Stromal cell of bone marrow (primary cell): Measurements from ENCODE around the gene RHOT1.
A peak's percentile ranks its signal among the peaks of the same experiment; 100 is the strongest.
"Not testable (repeated sequence)": the region's sequence is repeated elsewhere in the genome, so short reads cannot be mapped to it uniquely, and the experiment has no call there.

Experiments
- DNase-seq: peaks from one replicate; pipeline ENCODE4 v3.0.0-alpha.2; 2012; ENCODE audit warnings: low read depth

RHOT1 gene

DNA sequence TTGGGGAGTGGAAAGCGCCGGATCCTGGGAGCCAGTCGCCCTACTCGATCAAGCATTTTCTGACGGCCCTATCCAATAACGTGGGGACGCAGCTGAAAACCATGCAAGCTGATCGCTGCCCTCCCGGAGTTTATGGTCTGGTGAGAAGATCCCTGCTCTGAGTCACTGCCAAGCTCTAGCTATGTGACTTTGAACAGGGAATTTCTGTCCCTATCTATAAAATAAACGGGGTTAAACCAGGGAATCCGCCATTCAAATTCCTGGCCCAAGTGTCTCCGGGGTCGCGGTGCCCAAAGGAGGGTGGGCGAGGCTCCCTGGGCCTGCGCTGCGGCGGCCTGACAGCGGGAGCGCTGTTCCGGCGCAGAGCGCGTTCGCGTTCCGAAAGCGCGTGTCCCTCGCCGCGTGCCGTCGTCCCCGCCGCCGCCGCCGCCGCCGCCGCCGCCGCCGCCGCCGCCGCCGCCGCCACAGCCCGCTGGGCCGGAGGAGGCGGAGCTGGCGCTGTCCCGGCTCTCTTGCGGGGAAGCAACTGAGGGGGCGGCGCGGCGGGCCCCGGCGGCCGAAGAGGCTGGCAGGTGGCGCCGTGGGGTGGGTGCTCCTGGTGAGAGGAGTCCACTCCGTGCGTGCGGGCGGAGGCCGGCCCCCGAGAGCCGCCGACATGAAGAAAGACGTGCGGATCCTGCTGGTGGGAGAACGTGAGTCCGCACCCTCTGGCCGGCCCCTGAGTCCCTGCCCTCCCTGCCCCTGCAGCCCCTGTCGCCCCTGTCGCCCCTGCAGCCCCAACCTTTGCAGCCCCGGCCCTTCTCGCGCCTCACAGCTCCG is at the start of gene RHOT1:
Gene RHOT1, plus strand, starts transcription at position 465 of the 819 bp plus-strand sequence. Its CDS starts 191 bp downstream, at position 656.
- peak; percentile 80 for DNase-seq

DNA sequence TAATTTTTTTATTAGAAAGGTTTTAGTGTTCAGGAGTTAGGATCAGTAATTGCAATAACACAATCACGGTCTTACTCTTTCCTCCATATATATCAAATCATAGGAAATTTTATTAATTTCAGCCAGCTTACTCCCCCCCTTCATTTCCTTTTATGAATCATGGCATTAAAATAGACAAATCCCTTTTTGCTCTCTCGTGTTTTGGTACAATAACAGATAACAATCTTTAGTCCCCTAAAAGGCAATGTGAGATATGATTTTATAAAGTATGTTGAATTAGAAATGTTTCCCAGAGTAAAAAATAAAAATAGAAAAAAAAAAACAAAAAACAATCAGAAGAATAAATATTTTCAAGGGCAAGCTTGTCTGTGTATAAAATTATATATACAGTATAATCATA is 42.6 kb upstream of the RHOT1 start:
- no peak for DNase-seq

DNA sequence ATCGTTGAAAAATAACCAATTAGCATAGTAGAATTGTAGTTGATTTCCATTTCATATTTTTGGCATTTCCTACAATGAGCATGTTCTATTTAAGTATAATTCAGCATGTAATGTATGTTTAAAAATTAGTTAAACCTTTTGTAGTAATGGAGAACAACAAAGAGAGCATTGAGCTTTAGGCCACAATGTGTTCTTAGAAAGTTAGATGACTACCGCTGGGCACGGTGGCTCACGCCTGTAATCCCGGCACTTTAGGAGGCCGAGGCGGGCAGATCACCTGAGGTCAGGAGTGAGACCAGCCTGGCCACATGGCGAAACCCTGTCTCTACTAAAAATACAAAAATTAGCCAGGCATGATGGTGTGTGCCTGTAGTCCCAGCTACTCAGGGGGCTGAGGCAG is 42.0 kb upstream of the RHOT1 start:
- DNase-seq, result not testable (repeated sequence)

GRCh38 chr17:32100971-32101631 is 41.2 kb upstream of the RHOT1 start:
- no peak for DNase-seq

GRCh38 chr17:32102172-32102571 is 40.1 kb upstream of the RHOT1 start:
- DNase-seq, result no peak

DNA sequence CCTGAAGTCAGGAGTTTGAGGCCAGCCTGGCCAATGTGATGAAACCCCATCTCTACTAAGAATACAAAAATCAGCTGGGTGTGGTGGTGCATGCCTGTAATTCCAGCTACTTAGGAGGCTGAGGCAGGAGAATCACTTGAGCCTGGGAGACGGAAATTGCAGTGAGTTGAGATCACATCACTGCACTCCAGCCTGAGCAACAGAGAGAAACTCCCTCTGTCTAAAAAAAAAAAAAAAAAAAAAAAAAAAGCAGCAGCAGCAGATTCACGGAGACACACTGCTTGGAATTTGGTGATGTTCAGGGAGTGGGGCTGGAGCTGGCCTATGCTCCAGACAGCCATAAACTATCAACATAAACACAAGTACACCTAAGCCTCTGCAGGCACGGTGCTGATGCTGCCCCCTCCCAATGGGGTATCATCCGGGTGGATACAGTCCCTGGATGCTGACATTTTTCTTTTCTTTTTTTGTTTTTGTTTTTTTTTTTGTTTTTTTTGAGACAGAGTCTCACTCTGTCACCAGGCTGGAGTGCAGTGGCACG is 39.6 kb upstream of the RHOT1 start:
- no peak for DNase-seq

GRCh38 chr17:32103476-32104113 is 38.7 kb upstream of the RHOT1 start:
- DNase-seq, result peak; percentile 61

DNA sequence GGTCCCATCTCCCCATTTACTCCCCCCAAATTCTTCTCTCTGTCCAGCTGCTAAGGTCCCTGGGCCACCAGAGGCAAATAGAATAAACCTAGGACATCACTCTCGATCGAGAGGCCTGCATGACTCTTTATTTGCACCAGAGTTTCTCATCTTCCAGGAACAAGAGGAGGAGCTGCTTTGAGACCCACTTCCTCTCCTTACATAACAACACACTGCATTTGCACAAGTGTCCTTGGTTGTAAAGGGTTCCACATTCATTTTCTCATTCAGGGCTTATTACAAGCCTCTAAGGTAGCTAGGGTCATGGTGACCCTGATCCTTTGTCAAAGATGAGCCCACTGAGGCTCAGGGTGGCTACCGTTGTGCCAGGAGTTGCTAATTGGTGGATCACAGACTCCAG is 38.1 kb upstream of the RHOT1 start:
- DNase-seq, result no peak

- not testable (repeated sequence) for DNase-seq
Observed at GRCh38 chr17:32106471-32106981, 35.8 kb upstream of the RHOT1 start.

DNA sequence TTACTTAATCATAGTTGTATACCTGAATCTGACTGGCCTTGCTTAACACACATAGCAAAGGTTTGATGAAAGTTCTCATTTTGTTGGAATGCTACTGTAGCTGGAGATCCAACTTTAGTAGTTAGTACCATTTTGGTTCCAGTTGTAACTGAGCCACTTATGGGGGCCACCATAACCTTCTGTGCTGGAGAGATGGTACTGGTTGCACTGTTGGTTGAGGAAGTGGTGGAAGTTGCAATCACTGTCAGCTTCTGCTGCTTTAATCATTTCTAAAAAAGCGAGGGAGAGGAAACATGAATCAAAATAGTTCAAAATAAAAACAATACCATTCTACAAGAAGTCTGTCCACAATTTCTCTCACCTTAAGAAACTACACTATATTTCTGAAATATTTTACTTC is 35.1 kb upstream of the RHOT1 start:
- DNase-seq, result not testable (repeated sequence)

- no peak for DNase-seq
Observed at GRCh38 chr17:32110596-32110995, 31.7 kb upstream of the RHOT1 start.

GRCh38 chr17:32111141-32111771 is 31.0 kb upstream of the RHOT1 start:
- DNase-seq, result peak; percentile 29

GRCh38 chr17:32112416-32112815 is 29.9 kb upstream of the RHOT1 start:
- DNase-seq, result no peak

- no peak for DNase-seq
Observed at GRCh38 chr17:32114536-32114935, 27.8 kb upstream of the RHOT1 start.

DNA sequence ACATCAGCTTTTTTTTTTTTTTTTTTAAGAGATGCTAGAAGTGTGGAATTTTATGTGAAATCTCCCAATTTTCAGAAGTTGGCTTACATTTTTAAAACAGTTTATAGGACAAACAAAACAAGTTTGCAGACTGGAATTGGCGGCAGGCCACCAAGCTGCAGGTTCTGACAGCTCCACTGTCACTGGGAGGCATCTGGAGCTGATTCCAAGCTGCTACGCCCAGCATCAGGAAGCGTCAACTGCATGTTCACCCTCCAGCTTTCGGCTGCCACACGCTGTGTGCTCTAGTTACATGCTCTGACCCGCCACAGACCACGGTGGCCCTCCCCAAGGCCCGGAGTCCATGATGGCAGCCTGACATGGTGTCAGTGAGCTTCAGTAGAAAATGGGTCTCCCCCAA is 26.8 kb upstream of the RHOT1 start:
- not testable (repeated sequence) for DNase-seq

DNA sequence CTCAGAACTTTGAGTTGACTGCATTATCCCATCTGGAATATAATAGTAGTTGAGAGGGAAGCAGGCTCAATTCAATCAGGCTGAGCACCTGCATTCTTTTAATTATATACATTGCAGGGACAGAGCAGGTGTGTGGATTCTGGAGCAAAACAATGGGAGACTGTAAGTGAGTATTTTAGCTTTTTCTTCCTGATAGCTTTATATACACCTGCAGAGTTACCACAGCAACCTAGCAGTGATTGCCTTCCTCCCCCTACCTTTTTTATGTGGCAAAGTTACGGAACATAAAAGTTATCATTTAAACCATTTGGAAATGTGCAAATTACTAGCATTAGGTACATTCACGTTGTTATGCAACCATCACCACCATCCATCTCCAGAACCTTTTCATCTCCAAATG is 25.4 kb upstream of the RHOT1 start:
- DNase-seq, result no peak

GRCh38 chr17:32117399-32117798 is 24.9 kb upstream of the RHOT1 start:
- no peak for DNase-seq

DNA sequence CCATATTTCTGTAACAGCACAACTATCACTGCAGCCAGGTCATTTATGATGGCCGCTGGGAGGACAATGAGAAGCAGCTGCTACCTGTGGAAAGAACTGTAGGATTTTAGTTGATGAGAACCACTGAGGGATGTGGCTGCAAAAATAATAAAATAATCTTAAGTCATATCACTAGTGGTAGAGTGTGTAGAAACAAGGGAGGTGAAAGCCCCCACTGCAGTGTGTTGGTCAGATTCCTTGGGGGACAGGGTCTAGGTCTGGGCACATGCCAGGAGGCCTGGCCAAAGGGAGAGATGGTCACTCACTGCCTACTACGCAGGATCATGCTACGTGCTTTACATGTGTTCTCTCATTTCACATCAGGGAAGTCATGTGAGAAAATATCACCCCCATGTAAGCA is 24.2 kb upstream of the RHOT1 start:
- DNase-seq, result not testable (repeated sequence)

GRCh38 chr17:32118835-32119234 is 23.5 kb upstream of the RHOT1 start:
- no peak for DNase-seq

- DNase-seq, result no peak
Observed at GRCh38 chr17:32120141-32120540, 22.2 kb upstream of the RHOT1 start.

GRCh38 chr17:32120716-32121115 is 21.6 kb upstream of the RHOT1 start:
- no peak for DNase-seq

DNA sequence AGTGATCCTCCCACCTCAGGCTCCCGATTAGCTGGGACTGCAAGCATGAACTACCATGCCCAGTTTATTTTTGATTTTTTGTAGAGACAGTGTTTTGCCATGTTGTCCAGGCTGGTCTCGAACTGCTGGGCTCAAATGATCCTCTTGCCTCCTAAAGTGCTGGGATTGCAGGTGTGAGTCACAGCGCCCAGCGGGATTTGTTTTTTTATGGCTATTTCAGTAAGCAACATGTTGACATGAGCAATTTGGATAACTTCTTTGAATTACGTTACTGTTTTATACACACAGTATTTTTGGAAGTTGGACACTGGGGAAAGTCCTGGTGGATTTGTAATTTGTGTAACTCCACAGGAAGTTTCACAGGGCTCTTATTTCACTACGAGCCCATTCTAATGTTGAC is 18.5 kb upstream of the RHOT1 start:
- peak; percentile 60 for DNase-seq
